NCI-H2107 treated with DMSO at 0.1 percent for 48 hours (cell line): Measurements from ENCODE around the gene FRMPD4.
"Not testable (repeated sequence)": the region's sequence is repeated elsewhere in the genome, so short reads cannot be mapped to it uniquely, and the experiment has no call there.

ENCODE experiments used
- DNase-seq: peaks from one replicate; lab custom pipeline; 2025; ENCODE audit not compliant: unreplicated experiment; lab: John Stamatoyannopoulos, UW

The FRMPD4 gene

GRCh38 chrX:12494400-12495138 is 356.3 kb downstream of the FRMPD4 start:
- DNase-seq, result no peak

- no peak for DNase-seq
Observed at GRCh38 chrX:12496343-12496742, 358.1 kb downstream of the FRMPD4 start.

DNA sequence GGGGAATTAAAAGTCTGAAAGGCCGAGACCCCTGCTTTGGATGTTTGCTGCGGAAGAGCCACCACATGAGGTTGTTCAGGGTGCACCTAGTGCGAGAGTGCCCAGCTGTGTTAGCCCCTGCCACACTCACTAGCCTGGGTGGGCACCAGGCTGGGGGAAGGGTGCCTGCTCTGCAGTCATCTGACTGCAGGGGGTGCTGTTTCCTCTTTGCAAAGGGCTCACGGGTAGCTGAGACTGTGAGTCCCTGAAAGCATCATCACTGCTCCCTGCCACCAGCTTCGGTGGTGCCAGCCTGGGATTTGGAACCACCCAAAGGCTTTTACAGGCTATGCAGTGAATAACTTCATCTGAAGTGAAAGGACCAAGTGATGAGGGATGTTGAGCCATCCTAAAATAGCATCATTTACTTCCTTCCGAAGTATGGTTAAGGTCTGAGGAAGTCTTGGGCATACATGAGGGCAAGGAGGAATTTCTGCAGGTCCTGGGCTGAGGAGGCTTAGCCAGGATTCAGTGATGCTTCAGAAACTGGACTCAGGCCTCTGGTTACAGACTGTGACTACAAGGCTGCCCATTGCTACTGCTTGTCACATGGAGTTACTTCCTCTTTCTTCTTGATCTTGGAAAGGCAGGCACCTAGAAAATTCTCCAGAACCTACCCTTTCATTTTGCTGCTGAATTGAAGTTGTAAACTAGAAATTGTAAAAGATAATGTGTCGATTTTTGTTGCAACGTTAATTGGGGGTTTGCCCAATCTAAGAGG is 359.7 kb downstream of the FRMPD4 start:
- DNase-seq, result no peak

DNA sequence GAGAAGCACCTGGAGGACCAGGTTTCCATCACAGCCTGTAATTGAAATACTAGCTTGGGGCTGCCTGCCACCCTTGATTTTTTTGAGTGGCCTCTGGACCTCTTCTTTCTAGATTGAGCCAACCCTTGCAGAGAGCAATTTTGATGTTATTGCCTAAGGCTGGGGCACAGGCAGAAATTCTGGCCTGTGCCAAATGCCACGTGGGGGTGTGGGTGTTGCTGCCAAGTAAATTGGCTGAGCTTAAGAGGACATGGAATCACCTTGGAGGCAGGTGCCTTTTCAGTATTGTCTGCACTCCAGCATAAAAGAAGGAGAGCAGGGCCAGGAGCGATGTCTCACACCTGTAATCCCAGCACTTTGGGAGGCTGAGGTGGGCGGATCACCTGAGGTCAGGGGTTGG is 366.9 kb downstream of the FRMPD4 start:
- no peak for DNase-seq

GRCh38 chrX:12515384-12515783 is 377.1 kb downstream of the FRMPD4 start:
- DNase-seq, result not testable (repeated sequence)

DNA sequence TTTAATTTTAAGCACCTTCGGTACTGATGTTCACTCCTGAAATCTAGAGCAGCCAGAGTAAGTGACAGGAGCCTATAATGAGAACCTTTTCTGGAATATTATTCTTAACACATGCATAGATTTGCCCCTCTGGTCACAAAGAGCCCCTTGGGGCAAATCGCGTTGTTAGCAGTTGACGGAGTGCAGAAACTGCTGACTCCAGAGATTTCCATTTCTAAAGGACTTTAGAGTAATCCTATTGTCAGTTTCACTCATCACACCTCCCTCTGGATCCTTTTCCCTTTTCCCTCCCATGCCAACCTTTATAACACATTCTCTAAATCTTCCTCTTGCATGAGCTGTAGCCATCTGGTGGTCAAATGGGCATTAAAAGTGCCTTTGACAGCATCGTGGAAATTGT is 388.0 kb downstream of the FRMPD4 start:
- DNase-seq, result no peak

- DNase-seq, result not testable (repeated sequence)
Observed at GRCh38 chrX:12538096-12538495, 399.8 kb downstream of the FRMPD4 start.

DNA sequence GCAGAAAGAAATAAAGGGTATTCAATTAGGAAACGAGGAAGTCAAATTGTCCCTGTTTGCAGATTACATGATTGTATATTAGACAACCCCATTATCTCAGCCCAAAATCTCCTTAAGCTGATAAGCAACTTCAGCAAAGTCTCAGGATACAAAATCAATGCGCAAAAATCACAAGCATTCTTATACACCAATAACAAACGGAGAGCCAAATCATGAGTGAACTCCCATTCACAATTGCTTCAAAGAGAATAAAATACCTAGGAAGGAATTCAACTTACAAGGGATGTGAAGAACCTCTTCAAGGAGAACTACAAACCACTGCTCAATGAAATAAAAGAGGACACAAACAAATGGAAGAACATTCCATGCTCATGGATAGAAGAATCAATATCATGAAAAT is 404.0 kb downstream of the FRMPD4 start:
- not testable (repeated sequence) for DNase-seq

GRCh38 chrX:12548341-12548740 is 410.1 kb downstream of the FRMPD4 start:
- no peak for DNase-seq

- DNase-seq, result no peak
Observed at GRCh38 chrX:12548746-12549145, 410.5 kb downstream of the FRMPD4 start.

GRCh38 chrX:12554206-12554605 is 415.9 kb downstream of the FRMPD4 start:
- no peak for DNase-seq

- DNase-seq, result no peak
Observed at GRCh38 chrX:12563121-12563520, 424.8 kb downstream of the FRMPD4 start.

DNA sequence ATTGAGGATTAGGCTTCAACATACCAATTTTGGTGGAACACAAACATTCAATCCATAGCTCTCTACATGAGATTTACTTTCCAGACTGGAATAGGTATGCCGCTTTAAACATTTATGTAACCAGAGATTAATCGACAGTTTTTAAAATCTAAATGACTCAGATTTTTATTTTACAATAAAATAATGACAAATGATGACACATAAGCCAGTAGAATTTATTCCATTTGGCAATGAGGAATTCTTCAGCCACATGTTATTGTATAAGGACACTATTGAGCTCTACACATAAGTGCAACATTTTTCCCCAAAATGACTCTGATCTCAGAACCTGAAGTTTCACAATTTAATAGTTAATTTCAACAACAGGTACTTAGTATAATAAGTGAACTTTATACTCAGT is 425.9 kb downstream of the FRMPD4 start:
- DNase-seq, result no peak

DNA sequence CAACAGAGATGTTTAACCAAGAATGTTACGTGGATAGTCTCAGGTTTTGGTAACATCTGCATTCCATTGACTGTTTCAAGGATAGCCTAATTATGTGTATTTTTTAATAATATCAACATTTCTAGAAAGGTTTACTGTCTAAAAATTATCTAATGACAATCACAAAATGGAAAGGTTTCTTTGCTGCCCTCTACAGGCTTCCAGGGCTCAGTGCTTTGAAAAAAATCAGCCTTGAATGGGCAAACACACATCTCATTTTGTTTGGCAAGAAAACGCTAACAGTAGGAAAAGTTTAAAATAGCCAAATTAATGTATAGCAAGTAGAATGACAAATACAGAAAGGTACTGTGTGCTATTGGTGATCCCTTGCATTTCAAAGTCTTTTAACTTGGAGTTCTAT is 429.6 kb downstream of the FRMPD4 start:
- DNase-seq, result no peak

DNA sequence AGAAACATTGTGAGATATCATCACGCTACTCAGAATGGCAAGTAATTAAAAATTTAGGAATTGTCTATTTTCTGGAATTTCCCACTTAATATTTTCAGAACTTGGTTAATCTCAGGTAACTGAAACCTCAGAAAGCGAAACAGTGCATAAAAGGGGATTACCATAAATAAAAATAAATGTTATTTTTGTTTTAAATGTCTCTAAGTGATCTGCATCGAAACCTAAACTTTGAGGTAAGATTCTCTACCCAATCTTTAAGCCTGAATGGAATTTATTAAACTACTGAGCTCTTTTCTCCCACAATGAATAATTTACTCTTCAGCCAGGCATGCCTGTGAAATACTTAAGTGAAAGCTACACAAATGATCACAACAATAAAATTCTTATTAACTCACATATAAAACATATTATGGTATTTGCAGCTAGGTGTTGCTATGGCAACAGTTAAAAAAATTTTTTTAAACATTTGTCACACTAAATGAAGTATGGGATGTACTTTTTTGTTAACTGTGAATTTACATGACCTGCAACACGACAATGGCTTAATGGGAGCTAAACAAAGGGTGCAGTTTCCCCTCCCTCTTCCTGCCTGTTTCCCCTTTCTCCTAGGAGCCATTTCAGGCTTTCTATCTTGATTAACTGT is 432.7 kb downstream of the FRMPD4 start:
- DNase-seq, result no peak

DNA sequence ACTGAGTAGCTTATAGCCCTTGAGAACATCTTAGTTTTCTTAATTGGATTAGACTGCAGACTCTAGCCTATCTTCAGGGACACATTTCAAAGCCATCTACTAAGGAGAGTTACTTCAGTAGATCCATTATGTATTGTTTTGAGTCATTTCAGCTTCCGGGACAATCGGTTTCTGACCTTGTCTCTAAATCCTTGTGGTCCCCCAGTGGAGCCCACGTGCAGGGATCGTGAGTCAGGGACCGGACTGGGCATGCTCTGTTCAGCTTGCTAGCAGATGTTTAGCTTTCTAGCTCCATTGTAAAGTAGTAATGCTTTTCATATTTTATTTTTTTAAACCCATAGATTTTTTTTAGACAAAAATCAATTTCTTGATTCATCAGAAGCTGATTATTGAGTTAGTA is 441.0 kb downstream of the FRMPD4 start:
- DNase-seq, result no peak

DNA sequence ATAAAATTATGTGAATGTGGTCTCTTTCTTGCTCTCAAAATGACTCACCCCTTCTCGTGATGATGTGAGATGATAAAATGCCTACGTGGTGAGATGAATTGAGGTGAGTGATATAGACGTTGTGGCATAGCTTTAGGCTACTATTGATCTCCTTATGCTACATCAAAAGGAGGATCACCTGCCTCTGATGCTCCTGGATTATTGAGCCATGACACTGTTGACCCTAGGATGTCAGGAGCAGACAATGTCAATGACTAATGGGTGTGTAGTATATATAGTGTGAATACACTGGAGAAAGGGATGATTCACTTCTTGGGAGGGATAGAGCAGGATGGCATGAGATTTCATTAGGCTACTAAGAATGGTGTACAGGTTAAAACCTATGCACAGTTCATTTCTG is 442.3 kb downstream of the FRMPD4 start:
- no peak for DNase-seq

DNA sequence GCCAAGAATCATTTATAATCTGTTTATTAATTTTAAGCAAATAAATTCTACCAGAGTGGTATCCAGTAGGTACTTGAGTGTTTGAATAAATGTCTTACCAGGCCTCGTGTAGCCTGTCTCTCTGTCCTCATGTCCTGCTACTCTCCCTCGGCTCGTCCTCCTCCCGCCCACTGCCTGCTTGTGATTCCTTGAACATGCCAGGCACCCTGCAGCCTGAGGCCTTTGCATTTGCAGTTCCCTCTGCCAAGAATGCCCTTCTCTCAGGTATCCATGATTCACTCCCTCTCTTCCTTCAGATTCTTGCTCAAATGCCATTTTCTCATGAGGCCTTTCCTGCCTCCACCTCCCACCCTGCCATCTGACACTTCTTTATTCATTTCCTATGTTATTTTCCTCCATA is 443.3 kb downstream of the FRMPD4 start:
- no peak for DNase-seq

DNA sequence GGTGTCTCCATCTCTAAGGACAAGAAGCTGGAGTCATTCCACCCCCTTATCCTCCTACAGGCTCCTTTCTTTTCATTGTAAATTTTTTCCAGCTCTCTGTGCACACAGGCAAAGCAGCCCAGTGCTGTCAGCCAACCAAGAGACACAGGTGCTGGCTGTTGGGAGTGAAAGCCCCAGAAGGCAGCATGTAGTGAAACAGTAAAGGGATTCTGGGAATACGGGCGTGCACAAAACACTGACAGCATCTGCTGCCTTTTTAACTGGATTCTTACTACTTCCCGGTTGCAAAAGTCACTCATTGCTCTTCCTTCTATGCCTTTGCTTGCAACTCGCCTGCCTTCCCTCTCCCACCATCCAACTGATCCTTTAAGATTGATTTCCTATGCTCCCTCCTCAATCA is 444.4 kb downstream of the FRMPD4 start:
- DNase-seq, result no peak

DNA sequence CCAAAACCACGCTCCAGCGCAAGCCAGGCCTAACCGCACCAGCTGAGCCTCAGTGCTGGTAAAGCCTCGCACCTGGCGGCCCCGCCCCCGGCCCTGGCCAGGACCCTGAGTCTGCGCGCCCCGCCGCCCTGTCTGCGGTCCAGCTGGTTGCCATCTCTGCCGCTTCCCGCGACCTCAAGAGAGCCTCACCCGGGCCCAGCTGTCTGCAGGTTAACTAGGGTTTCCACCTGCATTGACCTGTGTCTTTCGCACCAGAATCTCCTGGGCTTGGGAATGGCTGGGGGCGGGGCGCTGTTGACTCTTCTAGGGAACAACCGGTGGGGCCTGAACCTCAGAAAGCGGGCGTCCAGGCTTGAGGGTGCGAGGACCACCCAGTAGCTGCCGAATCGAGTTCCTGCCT is 445.3 kb downstream of the FRMPD4 start:
- no peak for DNase-seq

DNA sequence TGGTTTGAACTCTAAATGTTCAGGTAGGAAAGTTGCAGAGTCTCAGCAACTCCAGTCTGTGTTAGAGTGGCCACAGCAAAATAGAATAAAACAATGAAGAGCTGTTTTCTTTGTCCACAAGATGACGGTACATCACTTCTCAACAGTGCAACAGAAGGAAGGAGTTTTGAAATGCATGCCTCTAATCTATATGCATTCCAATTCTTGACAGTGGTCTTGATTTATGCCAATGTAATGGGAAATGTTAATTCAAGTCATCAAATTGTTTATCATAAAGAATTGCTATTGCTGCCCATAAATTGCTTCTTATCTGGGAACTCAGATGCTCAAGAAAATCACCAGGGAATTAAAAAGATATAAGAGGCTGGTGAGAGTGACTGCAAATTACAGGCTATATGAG is 457.4 kb downstream of the FRMPD4 start:
- DNase-seq, result no peak

DNA sequence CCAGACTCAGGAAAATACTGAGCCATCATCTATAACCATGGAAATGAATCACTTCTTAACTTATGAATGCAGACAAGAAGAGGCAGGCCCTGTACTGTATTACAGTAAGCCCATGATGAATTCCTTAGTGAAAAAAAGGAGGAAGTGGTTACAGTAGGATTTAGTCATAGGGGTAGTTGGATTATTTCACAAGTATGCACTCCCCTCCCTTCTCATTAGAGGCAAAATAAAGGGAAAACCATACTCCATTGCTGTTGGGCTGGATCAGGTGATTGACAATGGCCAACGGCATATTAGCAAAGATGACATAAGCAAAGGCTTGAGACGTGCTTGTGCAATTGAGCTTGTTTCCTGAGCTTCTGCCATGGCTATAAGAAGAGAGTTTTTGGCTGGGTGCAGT is 471.8 kb downstream of the FRMPD4 start:
- DNase-seq, result no peak
